Lower leg skin (tissue), 4 donors: Measurements from ENCODE around the gene BICD2. TPM values are rescaled to one million over a fixed set of nuclear protein-coding genes. Genes with fewer than 3 reads are reported as not detected.
"Not testable (repeated sequence)": the region's sequence is repeated elsewhere in the genome, so short reads cannot be mapped to it uniquely, and the experiment has no call there.

ENCODE experiments used
- DNase-seq, 2 donors: peaks; one replicate each; pipeline ENCODE4 v3.0.0-alpha.2; 2019; ENCODE audit warnings: low spot score in 2 of 2
- H3K4me3 ChIP-seq: fragments of 200-600 bp; sonication (generic); 2 replicates; pipeline ENCODE4 v1.5.1; 2017; ENCODE audit warnings: mild to moderate bottlenecking, low read depth; ENCODE audit not compliant: poor library complexity, severe bottlenecking
- CTCF ChIP-seq, 3 donors: fragments of 450-650 bp; IDR thresholded peaks; one replicate each; pipeline ENCODE4 v1.5.1; 2016; ENCODE audit warnings: antibody characterized with exemption in 3 of 3, mild to moderate bottlenecking in 3 of 3, moderate library complexity in 2 of 3
- POLR2A ChIP-seq, 2 donors: fragments of 450-650 bp; IDR thresholded peaks; one replicate each; pipeline ENCODE4 v1.6.1; 2016 to 2017; ENCODE audit warnings: antibody characterized with exemption in 2 of 2, mild to moderate bottlenecking in 1 of 2, moderate library complexity in 1 of 2
- WGBS, 2 donors: methylation state at CpG; one replicate each; pipeline ENCODE4 v1.1.5; 2018; 5-methylcytosine and 5-hydroxymethylcytosine counted together
- intact Hi-C: fragments of 100-400 bp; cut with DNase I; formaldehyde crosslinking; loops from one replicate; pipeline ENCODE4 v1.15.0; 2023; ENCODE audit warnings: low total_unique reads
- total RNA-seq, 4 donors: library from RNA; depleted of rRNA; stranded (reverse); fragments of >200 nt; gene quantifications; one replicate each; pipeline ENCODE4 v1.1.0, GENCODE V29; 2016

Gene BICD2
- total RNA-seq, 4 donors from 2014 or later, result 177 to 182 (median 180) TPM

DNA sequence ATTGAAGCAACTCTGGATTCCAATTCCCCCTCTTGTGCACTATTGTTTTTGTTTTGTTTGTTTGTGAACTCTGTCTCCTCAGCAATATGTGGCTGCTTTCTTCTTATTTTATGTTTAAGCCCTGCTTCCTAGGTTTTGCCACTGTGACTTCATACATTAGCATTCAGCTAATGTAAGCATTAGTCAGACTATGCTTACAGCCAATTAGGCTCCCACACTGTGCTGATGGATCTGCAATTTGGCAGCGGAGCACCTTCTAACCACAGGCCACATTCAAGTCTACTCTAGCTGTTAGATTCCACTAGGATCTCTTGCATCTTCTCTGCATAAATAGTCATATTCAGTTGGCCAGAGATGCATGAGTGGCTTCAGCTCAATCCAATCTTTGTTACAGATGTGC, 9.6 kb upstream of the BICD2 start:
- DNase-seq, result peak in 1 of 2 donors; percentile 37
- intact Hi-C loops, result no loop called here
- no peak overlapping the region for H3K4me3 ChIP-seq
- 30 to 43% methylated on average over 1 of the region's 1 CpG for WGBS, 2 donors
- TF ChIP-seq CTCF (IDR thresholded peaks at IDR 0.05) (no peak), POLR2A (IDR thresholded peaks at IDR 0.05) (no peak)

DNA sequence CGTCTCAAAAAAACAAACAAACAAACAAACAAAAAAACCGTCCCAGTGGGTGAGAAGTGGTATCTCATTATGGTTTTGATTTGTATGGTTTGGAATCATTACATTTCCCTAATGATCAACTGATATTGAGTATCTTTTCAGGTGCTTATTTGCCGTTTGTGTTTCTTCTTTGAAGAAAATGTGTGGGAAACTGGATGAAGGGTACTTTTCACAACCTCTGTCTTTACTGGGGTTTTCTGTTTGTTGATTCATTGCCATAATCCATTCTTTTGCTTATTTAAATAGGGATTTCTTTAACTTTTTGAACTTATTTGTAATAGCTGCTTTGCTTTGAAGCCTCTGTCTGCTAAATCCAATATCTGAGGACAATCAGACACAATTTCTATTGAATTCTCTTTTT, 9.2 kb upstream of the BICD2 start:
- WGBS, 2 donors, result 85 to 86% methylated on average over 3 of the region's 3 CpGs
- TF ChIP-seq POLR2A (IDR thresholded peaks at IDR 0.05) (no peak), CTCF (IDR thresholded peaks at IDR 0.05) (no peak)
- no peak overlapping the region for H3K4me3 ChIP-seq
- no peak for DNase-seq
- intact Hi-C loops, result no loop called here

DNA sequence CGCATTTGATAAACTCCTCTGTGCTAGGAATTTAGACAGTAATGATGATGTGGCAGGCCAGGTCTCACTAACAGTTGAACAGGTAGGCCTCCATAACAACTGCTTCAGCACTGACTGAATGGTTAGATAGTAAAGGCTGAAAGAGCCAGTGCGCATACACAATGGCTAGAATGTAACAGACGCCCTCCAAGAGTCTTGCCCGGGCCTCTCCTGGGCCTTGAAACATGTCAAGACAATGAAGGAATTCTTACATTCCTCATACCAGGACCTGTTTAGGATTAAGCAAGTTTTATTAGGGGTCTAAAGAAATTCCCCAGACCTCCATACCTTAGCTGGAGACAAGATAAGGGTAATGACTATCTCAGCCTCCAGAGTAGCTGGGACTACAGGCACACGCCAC, 6.7 kb upstream of the BICD2 start:
- TF ChIP-seq POLR2A (IDR thresholded peaks at IDR 0.05) (no peak), CTCF (IDR thresholded peaks at IDR 0.05) (no peak)
- intact Hi-C loops, result no loop called here
- DNase-seq, result peak in 1 of 2 donors; percentile 72
- no peak overlapping the region for H3K4me3 ChIP-seq
- WGBS, 2 donors, result 63 to 66% methylated on average over 5 of the region's 5 CpGs

GRCh38 chr9:92770360-92770995, 5.8 kb upstream of the BICD2 start:
- WGBS, 2 donors, result 38 to 42% methylated on average over 7 of the region's 7 CpGs
- H3K4me3 ChIP-seq, result no peak overlapping the region
- TF ChIP-seq CTCF (IDR thresholded peaks at IDR 0.05) (no peak), POLR2A (IDR thresholded peaks at IDR 0.05) (no peak)
- DNase-seq, result peak; percentile 80 to 90
- intact Hi-C loops, result no loop called here

DNA sequence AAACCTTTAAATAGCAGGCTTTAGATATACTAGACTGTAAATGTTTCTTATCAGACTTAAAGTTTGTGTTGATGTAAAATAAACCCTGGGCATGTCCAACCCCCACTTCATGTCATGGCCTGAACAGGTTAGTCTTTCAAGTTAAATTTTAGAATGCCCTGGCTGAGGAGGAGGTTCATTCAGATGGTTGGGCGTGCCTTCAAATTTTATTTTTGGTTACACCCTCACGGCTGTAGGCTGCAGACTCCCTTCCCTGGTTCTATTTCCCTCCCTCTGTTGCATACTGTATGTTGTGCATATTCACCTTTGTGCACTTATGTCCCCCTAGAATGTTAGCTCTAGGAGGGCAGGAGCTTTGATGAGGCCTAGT, 5.3 kb upstream of the BICD2 start:
- 25 to 39% methylated on average over 2 of the region's 2 CpGs for WGBS, 2 donors
- intact Hi-C loops, result no loop called here
- H3K4me3 ChIP-seq, result no peak overlapping the region
- TF ChIP-seq POLR2A (IDR thresholded peaks at IDR 0.05) (no peak), CTCF (IDR thresholded peaks at IDR 0.05) (no peak)
- DNase-seq, result no peak

DNA sequence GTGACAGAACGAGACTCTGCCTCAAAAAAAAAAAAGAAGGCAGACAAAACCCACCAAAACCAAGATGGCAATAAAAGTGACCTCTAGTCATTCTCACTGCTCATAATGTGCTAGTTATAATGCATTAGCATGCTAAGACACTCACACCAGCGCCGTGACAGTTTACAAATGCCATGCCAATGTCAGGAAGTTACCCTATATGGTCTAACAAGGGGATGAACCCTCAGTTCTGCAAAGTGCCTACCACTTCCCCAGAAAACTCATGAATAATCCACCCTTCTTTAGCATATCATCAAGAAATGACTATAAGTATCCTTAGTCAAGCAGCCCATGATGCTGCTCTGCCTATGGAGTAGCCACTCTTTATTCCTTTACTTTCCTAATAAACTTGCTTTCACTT, 4.7 kb upstream of the BICD2 start:
- WGBS, 2 donors, result 56% methylated on average over 3 of the region's 3 CpGs
- TF ChIP-seq CTCF (IDR thresholded peaks at IDR 0.05), result no peak
- no peak for TF ChIP-seq POLR2A (IDR thresholded peaks at IDR 0.05)
- H3K4me3 ChIP-seq, result no peak overlapping the region
- intact Hi-C loops, result no loop called here
- no peak for DNase-seq

GRCh38 chr9:92768816-92769215, 4.2 kb upstream of the BICD2 start:
- intact Hi-C loops, DNase-seq, H3K4me3 ChIP-seq: not testable (repeated sequence)
- 40 to 63% methylated on average over 10 of the region's 10 CpGs for WGBS, 2 donors
